ENCODE data around the gene SCGN.

The SCGN gene

DNA sequence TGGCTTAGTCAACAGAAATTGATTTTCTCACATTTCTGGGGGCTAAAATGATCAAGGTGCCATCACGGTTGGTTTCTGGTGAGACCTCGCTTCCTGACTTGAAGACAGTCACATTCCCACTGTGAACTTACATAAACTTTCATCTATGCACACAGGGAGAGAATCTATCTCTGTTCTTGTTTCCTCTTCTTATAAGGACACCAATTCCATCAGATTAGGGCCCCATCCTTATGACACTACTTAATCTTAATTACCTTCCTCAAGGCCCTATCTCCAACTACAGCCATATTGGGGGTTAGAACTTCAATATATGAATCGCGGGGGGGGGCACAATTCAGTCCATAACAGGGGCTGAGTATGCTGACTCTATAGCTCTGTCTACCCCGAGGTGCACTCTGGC, 10.6 kb upstream of the SCGN start:
- DNase-seq, result no peak

DNA sequence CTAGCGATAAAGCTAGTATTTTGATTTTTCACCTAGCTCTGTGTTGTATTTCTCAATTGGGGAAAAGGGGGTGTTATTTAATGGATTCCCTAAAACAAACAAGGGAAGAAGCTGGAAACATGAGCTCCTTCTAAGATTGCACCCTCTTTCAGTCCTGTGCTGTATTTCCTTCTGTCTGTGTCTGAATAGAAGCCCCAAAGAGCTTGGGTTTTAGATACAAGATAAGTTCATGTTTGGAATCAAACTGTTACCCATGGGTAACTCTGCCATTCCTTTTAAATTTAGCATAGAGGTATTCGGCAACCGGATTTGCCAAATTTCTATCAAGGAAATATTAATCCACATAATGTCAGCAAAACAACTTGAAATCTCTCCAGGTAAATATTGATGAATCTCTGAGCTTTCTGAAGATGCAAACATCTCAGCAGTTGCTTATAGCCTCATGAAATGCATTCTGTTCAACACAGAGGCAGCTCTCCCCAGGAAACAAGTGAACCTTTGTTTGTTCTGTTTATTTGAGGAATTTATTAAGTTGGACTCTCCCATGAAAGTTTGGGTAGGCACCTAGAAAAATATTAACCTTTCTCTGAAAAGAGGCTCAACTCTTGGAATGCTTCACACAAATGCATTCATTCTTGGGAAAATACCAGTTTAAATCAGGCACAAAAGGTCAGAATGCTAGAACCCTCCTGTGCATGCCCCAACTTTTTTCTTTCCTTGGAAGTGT, 9.9 kb upstream of the SCGN start:
- no peak for DNase-seq

DNA sequence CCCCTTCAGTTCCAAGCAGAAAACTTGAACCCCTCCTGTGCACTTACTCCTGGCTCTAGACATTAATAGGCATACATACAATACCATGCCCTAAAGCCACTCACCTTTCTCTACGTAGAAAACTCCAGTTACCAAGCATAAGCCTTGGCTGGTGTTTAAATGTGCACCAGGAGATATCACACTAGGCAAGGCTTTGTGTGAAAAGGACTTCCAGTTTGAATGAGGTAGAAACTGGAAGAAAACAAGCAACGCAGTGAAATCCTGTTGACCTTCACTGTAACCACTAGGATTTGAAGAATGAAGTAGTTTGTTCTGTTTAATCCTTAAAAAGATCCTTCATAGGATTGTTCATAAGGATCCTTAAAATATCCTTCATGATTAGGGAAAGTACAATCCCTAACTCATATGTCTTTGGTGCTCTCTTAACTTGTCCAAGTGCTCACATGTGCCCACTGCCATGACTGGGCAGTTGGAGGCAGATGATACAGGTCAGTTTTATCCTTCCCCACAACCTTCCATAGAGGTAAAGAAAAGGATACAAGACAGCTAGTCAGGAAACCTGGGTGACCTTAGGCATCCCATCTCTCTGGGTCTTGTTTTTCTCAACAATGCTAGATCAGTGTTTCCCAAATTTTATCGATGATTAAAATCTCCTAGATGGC, 9.2 kb upstream of the SCGN start:
- DNase-seq, result no peak

DNA sequence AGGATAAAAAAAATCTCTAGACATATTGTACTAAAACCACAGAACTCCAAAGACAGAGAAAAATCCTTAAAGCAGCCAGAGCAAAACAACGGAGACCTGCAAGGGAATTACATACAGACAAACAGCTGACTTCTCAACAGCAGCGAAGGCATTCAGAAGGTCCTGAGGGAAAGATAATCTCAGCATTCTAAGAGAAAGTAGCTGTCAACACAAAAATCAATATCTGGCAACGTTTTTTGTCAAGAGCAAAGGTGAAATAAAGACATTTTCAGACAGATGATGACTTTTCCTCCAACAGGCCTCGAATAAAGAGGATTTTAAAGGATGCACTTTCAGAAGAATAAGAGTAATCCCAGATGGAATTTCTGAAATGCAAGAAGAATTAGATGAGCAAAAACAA, 6.1 kb upstream of the SCGN start:
- DNase-seq, result no peak

DNA sequence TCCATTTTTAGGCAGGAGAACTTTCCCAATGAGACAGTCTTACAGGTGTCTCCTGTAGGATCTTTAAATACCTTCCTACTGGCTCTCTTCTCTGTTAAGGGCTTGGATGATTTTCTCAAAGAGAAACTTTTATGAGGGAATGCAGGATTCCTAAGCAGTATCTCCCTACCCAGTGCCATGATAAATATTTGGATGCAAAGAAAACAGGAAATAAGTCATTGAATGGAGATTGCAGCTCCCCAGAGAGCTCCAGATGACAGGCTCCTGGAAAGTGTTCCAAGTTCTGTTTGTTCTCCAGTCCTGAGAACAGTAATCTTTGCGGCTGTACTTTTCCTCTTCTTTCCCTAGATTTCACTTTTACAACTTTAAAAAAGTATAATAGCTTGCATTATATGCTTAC, 2.4 kb upstream of the SCGN start:
- no peak for DNase-seq

DNA sequence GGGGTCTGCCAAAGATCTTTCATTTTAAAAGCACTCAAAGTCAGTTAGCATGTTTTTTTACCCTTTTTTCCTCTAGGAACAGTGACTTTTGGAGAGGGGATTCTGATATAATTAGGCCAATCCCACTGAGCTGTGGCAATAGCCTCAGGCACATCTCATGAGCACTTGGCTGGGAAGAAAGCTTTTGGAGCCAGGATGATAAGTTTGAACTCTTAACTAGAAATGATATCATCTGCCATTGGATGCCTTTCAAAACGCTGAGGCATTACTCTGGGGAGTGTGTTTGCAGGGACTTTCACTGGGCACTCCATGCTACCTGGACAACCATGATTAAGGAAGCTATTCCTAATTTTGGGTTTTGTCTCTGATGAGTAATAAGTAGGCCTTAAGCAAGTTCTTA, 3.7 kb downstream of the SCGN start:
- DNase-seq, result no peak

DNA sequence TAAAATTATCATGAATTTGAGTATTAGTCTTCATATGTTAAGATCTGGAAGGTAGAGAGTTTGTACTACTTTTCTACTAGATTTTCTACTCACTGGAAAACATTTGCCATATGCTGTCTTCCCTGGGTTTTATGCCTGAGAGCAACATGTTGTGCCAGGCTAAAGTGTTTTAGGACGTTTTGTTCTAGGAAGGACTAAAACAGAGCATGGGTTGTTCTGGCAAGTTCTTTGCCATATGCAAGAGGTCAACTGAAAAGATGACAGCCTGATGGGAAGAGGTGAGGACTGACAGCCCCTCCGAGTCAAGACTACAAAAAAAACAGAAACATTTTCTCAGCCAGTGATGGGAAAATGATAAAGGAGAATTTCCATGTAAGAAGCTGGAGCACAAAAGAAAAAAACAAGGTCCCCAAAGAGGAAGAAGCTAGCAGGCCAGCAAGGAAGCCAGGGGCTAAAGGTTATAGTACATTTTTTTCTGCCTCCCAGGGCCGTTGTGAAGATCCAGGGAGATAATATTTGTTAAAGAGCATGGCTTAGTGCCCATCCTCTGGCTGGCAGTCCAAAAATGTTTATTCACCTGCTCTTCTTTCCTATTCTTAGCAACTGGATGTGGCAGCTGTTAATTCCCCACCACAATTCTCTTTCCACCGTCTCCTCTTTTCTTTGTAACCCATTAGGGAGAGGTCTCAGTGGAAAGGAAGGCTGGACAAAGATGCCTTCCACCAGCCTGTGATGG, 7.8 kb downstream of the SCGN start:
- no peak for DNase-seq

DNA sequence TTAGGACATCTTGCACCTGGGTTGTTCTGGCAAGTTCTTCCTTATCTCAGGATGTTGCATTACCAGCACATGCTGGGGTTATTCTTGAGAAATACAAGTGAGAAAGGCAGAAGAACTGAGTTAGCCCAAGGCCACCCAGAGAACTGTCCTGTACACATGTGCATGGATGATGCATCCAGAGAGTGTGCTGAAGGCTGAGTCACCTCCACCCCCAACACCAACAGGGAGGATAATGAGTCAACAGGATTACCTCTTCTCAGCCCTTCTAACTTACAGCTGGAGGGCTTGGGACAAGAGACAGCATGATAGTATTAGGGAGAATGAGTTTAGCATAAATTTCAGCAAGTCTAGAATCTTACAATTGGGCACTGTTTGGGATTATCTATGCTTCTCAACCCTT, 8.5 kb downstream of the SCGN start:
- DNase-seq, result peak; percentile 1

DNA sequence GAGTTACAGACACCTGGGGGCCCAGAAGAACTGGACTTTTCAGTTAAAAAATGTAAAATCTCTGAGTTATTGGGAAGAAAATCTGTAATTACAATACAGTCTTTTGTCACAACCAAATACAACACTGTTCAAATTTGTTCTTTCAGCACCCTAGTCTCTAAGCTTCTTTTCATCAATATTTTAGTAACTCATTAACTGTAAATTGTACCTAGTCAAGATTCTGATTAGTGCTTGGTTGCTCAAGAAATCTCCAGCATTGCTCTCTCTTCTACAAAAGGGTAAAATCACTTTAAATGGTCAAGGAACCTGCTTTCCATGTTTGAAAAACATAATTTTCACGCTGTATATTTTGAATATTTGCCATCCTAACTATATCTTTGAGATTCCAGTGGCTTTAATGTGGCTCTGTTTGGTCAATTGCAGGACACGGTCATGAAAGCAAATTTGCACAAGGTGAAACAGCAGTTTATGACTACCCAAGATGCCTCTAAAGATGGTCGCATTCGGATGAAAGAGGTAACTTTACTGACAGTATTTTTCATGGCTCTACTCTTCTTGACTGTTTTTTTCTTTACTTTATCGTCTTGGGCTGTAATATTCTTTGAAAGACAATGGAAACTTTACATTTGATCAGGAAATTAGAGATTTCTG, 9.2 kb downstream of the SCGN start:
- no peak for DNase-seq

DNA sequence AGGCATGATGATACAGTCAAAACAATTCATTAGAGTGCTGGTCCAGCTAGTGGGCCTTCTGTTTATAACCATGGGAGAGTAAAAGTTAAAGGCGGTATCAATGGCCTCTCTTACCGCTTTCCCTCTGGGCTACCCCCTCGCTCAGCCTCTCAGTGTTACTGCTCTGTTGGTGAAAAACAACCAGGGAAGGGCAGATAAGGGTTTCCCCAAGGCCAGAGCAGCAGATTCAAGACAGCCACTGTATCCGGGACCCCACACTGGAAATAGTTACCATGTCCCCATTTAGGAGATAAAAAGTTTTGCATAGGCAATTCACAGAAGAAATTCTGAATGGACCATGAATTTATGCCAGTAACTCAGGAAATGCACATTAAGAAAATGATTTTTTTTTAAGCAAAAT, 13.4 kb downstream of the SCGN start:
- DNase-seq, result no peak

DNA sequence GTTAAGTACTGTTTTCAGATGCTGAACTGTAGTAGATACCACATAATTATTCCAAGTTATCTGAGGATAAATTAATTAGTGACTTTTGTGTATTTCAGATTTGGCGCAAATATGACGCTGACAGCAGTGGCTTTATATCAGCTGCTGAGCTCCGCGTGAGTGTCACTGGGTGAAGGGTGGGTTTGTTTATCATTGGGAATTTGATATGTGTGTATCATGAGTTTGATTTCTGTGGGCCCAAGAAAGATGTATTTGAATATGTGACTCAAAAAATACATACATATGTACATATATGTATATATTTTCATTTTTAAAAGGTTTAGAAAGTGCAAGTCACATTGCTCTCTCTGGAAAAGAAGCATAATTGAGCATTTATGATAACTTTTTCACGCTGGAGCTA, 17.4 kb downstream of the SCGN start:
- no peak for DNase-seq

DNA sequence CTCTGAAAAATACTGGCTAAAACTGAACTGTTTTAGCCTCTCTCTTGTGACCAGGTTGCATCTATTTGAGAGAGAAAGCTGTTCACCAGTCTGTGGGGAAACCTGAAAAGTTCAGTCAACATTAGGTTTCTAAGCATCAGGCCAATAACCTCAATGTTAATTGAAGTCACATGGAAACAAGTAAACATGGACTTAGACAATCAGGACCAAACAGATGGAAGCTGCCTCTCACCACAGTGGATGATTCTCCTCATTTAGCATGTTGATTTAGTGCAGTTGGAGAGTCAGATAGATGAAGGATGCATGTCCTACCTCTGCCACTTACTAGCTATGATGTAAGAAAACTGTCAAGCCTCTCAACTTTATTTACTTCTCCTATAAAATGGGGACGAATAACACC, 18.2 kb downstream of the SCGN start:
- no peak for DNase-seq

DNA sequence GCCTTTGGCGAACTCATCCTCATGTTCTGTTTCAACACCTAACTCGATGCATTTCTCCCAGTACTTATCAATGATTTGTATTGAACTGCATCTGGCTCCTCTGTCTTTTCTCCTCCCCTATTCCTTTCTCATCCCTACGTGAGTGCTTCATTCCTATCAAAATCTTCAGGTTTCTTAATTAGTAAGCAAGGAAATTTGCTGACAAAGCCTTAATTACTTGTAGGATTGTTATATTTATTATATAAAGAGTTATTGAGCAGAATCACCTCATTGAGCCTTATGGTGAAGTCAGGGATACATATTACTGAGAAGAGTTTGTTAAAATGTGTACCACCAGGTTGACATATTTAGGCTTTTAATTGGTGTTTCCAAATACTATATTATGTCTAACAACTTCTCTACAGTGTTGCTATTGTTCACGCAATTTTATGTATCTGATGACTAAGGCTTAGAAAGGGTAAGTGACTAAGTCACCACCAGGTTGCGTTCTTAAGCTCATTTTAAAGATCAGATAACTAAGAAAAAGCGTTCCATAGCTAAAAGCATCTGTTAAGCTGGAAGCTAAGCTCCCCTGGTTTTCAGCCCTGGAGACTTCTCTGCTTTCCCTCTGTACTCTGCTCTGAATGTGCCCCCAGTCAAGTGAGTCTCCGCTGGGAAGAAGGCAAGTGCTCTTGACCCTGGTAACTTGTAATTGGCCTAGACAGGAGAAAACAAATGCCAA, 18.9 kb downstream of the SCGN start:
- DNase-seq, result no peak

DNA sequence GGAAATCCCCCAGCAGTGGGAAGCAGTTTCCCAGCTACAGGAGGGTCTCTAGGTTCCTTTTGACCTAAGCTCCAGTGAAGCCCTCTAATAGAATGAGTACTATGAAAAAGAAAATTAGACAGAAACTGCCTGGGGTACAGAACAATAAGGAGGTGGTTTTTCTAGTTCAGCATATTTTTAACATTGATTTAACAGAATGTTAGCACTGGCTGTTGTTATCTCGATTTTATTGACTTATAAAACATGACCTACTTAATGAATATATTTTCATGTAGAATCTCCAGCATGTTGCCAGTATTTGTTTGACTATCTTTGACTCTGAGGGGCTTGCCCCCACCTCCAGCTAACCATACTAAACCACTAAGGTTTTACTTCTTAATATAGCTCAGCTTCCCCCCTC, 19.6 kb downstream of the SCGN start:
- no peak for DNase-seq

DNA sequence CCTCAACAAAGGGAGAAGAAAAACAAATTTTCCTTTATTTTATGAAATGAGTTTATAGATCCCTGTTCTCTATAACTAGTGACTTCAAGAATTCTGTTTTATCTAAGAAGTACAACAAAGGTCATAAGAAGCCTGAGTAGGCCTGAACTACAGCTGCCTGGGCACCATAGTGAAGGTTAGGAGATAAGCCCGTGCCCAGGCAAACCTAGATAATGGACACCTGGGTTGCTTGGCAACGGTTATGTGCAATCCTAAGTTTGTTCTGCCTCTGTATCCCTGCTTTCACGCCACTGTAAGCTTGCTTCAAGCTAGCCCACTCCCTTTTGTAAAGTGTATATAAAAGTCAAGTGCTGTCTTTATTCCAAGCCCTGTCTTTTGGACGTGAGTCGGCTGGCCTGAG, 23.2 kb downstream of the SCGN start:
- DNase-seq, result peak; percentile 49

DNA sequence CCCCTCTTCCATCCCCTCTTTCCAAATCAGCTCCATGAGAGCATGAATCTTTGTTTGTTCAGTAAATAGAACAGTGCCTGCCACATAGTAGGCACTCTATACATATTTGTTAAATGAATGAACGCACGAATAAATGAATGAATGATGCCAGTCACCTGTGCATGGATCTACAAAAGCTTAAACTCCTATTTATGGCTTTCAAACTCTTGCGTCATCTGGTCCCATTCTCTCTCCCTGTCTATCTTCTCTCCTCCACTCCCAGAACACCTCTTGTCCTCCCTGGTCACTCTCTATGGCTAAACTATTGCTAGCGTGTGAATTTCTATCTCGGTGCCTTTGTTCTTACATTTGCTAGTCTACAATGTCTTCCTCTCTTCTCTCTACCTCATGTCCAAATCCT, 24.8 kb downstream of the SCGN start:
- DNase-seq, result no peak

DNA sequence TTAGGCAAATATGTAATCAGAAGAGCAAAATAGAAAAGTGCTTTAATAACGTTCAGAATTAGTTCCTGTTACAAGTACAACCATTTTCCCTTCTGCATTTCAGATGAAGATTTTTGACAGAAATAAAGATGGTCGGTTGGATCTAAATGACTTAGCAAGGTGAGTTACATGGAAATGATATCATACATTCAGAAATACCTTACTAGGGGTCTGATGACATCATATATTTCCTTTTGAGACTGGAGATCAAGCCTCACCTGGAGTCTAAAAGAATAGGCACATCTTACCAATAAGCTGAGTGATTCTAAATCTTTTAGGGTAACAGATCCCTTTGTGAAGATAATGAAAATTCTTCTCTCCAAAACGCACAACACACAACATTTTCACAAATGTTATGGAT, 29.8 kb downstream of the SCGN start:
- no peak for DNase-seq

DNA sequence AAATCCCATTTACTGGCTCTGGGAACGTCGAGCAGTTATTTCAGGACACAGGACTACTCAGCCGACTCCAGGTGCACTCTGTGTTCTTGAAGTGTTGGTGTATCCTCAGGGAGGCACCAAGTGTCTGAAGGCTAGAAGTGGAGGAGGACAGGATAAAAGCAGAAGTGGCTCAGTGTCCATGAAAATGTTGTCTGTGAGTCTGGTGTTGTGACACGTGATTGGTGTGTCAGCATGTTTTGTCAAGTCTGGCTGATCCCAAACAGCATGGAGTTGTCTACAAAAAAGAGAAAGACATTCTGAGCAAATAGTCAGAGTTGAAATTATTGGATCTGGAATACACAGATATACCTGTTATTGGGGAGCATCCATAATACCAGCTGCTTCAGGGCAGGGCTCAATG, 30.3 kb downstream of the SCGN start:
- no peak for DNase-seq

DNA sequence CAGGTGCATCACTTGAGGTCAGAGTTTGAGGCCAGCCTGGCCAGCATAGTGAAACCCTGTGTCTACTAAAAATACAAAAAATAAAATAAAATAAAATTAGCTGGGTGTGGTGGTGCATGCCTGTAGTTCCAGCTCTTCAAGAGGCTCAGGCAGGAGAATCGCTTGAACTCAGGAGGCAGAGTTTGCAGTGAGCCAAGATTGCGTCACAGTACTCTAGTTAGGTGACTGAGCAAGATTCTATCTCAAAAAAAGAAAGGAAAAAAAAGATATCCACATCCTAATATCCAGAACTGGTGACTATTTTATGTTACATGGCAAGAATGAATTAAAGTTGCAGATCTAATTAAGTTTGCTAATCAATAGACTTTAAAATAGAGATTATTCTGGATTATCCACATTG, 32.5 kb downstream of the SCGN start:
- DNase-seq, result no peak

DNA sequence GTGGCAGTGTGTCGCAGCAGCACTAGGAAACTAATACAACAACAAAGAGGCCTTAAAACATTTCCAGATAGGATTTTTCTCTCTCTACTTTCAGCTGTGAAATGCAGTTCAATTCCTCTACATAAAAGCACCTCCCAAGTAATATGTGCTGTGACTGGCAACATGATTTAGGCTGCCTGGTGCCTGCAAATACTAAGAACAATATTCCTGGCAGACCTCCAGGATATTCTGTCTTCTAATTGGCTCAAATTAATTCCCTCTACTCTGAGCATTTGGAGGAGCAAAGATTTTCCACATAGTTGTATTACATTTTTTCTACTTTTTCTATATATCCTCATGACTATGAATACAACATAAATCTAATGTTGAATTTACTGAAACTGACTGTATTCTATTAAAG, 33.2 kb downstream of the SCGN start:
- no peak for DNase-seq

DNA sequence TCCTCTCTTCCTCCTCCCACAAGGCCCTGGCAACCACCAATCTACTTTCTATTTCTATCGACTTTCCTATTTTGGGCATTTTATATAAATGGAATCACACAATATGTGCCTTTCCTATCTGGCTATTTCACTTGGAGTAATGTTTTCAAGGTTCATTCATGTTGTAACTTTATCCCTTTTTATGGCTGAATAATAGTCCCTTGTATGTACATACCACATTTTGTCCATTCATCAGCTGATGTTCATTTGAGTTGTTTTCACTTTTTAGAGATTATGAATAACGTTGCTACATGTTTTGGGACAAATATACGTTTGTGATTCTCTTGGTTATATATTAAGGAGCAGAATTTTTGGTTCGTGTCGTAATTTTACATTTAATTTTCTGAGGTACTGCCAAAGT, 33.9 kb downstream of the SCGN start:
- DNase-seq, result no peak

DNA sequence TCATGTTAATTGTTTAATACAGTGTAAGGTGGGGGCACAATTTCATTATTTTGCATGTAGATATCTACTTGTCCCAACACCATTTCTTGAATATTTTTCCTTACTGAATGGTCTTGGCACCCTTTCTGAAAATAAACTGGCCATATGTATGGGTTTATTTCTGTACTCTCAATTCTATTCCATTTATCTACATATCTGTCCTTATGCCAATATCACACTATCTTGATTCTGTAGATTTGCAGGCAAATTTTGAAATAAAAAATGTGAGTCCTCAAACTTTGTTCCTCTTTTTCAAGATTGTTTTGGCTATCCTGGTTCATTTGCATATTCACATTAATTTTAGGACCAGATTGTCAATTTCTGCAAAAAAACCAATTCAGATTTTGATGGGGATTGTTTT, 34.8 kb downstream of the SCGN start:
- DNase-seq, result no peak

DNA sequence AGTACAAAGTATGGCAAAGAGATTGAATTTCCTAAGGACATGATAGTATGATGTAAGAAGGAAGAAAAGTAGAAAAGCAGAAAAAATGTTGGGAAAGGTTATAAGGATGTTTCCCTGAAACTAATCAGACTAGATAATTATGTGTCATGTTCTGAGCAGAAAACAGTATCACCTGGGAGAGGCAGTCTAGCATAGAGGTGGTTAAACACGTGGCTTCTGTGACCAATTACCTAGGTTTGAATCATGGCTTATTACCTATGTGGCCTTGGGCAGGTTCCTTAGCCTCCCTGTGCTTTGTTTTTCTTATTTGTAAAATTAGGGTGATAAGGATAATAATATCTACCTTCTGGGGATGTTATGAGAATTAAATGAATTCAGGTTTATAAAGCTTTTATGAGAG, 38.0 kb downstream of the SCGN start:
- DNase-seq, result no peak
